Activated naive CD8-positive, alpha-beta T cell treated with anti-CD3 and anti-CD28 coated beads, Interleukin-2, amount 10 ng/mL, durations not matched to agents 7 days and 5 days (primary cell): ENCODE measurements around the gene LSS. TPM values are rescaled to one million over a fixed set of nuclear protein-coding genes. Genes with fewer than 3 reads are reported as not detected.

Source experiments
- ATAC-seq: fragments of 150-1000 bp; cut with Tn5 transposase; one replicate; pipeline ENCODE4 v1.10.0; 2021; ENCODE audit warnings: low read depth, moderate library complexity
- POLR2A ChIA-PET: fragments of 350-600 bp; sonication (Branson Sonifier 250); formaldehyde crosslinking; loops from one replicate; lab custom pipeline; 2021; ENCODE audit warnings: antibody characterized with exemption; lab: Charles Lee
- DNase-seq: peaks from one replicate; pipeline ENCODE4 v3.0.0; 2021
- H3K27ac Mint-ChIP-seq: one replicate; pipeline ENCODE4 v1.8.0; 2022; ENCODE audit warnings: mild to moderate bottlenecking, mixed read lengths
- H3K27me3 Mint-ChIP-seq: one replicate; pipeline ENCODE4 v1.8.0; 2022; ENCODE audit warnings: mild to moderate bottlenecking, moderate library complexity, mixed read lengths
- H3K36me3 Mint-ChIP-seq: one replicate; pipeline ENCODE4 v1.8.0; 2021; ENCODE audit warnings: mild to moderate bottlenecking, mixed read lengths
- H3K4me1 Mint-ChIP-seq: one replicate; pipeline ENCODE4 v1.8.0; 2021; ENCODE audit warnings: mixed read lengths
- H3K4me3 Mint-ChIP-seq: one replicate; pipeline ENCODE4 v1.8.0; 2022; ENCODE audit warnings: mild to moderate bottlenecking, moderate library complexity, mixed read lengths
- H3K9me3 Mint-ChIP-seq: one replicate; pipeline ENCODE4 v1.8.0; 2021; ENCODE audit warnings: mixed read lengths
- total RNA-seq, 2 experiments: library from RNA; stranded (reverse); gene quantifications; one replicate each; pipeline ENCODE4 v1.2.3, GENCODE V29; 2021

The LSS gene
- total RNA-seq, 2 experiments from 2014 or later, result 57.6 to 66.7 TPM

DNA sequence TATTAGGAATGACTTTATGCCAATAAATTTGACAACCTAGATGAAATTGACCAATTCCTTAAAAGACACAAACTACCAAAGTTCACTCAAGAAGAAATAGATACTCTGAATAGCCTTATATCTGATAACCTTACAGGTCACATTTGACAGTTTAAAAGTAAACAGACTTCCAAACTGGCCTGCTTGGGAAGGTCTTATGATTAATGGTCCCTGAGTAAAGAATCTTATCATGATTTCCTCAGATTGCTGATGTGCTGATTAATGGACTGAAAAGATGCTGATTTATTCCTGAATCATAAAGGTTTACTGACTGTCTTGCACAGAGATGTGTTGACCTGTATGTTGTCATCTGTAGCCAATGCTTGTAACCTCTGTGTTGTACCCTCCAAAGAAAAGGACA lies 63.5 kb downstream of the LSS start:
- POLR2A ChIA-PET, result no interaction called here
- no peak for ATAC-seq

DNA sequence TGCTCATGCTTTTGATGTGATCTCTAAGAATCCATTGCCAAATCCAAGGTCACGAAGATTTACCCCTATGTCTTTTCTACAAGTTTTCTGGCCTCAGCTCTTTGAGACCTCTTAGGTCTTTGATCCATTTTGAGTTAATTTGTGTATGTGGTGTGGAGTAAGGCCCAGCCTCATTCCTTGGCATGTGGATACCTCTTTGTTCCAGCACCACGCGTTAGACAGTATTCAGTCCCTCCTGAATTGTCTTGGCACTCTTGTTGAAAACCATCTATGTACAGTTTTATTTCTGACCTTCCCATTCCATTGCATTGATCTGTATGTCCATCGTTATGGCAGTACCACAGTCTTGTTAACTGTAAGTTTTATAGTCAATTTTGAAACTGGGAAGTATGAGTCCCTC lies 65.2 kb downstream of the LSS start:
- peak overlapping the region; percentile 21 for H3K27ac Mint-ChIP-seq
- no peaks in the 10 kb centered on the region for H3K9me3 Mint-ChIP-seq
- no peak for ATAC-seq
- no peaks in the 10 kb centered on the region for H3K4me1 Mint-ChIP-seq
- H3K4me3 Mint-ChIP-seq, result no peak overlapping the region
- POLR2A ChIA-PET, result no interaction called here
- H3K36me3 Mint-ChIP-seq, result no peaks in the 10 kb centered on the region
- DNase-seq, result no peak
- peaks cover 6% of the 10 kb centered on the region for H3K27me3 Mint-ChIP-seq

More for the DNA sequence above, 63.5 kb downstream of the LSS start:
- no peak overlapping the region for H3K4me3 Mint-ChIP-seq
- peaks cover 6% of the 10 kb centered on the region for H3K27me3 Mint-ChIP-seq
- no peaks in the 10 kb centered on the region for H3K36me3 Mint-ChIP-seq
- H3K4me1 Mint-ChIP-seq, result peaks cover 3% of the 10 kb centered on the region
- no peak overlapping the region for H3K27ac Mint-ChIP-seq
- DNase-seq, result no peak
- H3K9me3 Mint-ChIP-seq, result no peaks in the 10 kb centered on the region

DNA sequence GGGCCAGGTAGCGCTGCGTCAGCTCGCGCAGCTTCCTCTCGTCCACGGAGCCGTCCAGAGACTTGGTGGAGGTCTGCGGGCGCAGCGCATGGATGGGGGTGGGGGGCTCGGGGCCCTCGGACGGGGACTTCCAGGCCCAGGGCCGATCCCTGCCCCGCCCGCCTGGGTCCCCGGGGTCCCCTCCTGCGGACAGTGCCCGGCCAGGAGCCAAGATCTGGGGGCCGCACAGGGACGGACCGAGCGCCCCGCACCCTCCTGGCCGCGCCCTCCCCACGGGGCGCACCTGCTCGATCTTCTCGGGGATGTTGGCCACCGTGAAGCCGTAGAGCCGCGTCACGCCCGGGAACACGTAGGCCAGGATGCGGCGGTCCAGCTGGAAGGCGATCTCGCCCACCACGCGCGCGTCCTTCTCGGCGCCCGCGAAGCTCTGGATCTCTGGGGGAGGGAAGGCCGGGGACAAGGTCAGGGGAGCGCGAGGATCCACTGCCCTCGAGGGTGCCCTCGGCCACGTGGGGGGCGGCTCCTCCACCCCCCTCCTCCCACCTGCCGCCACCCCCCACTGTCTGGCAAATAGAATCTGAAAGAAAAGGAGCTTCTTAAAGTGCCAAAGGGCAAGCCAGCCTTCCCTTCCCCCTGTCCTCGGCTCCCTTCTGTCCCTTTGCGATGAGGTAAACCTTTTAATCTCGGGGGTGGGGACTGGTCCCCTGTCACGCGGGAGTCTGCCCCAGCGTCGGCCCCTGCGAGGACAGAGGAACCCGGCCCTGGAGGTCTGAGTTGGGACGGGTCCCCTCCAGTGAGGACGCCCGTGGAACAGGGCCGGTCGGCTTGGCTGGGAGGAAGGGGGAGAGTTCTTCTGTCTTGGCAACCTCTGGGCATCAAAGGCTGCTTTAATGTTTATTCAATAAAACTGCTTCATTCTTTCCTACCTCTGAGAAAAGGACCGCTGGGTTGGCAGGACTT lies 66.7 kb downstream of the LSS start:
- Mint-ChIP-seq H3K36me3 (no peaks in the 10 kb centered on the region), H3K27ac (no peak overlapping the region), H3K9me3 (no peaks in the 10 kb centered on the region), H3K27me3 (peaks cover 6% of the 10 kb centered on the region), H3K4me1 (no peaks in the 10 kb centered on the region), H3K4me3 (no peak overlapping the region)
- DNase-seq (peak; percentile 29), ATAC-seq (no peak)
- POLR2A ChIA-PET, result interaction anchor here (0.6 kb wide), 1 partner anchor 340 kb away, joined by 3 read pairs; no protein-coding TSS in a partner anchor

DNA sequence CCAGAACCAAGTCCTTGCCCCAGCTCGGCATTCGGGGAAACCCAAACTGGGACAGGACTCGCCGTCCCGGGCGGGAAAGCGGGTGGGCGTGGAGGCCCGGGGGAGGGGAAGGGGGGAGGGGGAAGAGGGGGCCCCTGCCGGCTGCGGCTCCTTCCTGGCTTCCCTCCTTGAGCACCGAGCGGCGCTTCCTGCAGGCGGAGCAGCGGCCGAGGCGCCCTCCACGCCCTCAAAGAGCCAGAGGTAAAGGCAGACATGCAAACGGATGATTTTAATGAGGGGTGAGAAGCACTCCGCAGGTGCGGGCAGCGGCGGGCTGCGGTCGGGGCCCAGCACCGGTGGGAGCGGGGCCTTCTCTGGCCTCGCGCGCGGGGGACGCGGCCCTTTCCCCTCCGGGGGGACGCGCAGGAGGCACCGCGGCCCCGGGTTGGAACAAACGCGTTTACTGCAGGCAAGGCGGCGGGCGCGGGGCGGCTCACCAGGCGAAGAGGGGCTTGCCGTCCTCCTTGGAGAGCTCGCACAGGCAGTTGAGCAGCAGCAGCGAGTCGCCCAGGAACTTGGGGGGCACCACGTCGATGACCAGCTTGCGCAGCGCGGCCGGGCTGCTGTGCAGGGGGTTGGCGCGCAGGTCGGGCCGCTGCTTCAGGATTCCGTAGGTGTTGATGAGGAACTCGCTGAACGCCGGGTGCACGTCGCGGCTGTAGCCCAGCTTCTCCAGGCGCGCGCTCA lies 67.5 kb downstream of the LSS start:
- ATAC-seq, result peak; percentile 47
- DNase-seq, result peak; percentile 51
- Mint-ChIP-seq H3K4me3 (peak overlapping the region; percentile 56), H3K36me3 (no peaks in the 10 kb centered on the region), H3K27me3 (peaks cover 6% of the 10 kb centered on the region), H3K27ac (no peak overlapping the region), H3K4me1 (no peaks in the 10 kb centered on the region), H3K9me3 (no peaks in the 10 kb centered on the region)
- POLR2A ChIA-PET, result no interaction called here

DNA sequence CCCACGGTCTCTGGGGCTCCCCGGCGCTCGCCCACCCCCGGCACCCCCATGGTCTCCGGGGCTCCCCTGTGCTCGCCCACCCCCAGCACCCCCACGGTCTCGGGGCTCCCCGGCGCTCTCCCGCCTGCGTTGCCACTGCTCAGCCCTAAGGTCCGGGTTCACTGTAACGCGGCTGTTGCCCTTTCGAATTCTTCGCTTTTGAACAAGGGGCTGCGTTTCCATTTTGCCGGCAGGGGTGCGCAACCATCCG lies 68.0 kb downstream of the LSS start:
- Mint-ChIP-seq H3K4me3 (no peak overlapping the region), H3K36me3 (no peaks in the 10 kb centered on the region), H3K27me3 (peaks cover 4% of the 10 kb centered on the region), H3K27ac (no peak overlapping the region), H3K9me3 (no peaks in the 10 kb centered on the region), H3K4me1 (no peaks in the 10 kb centered on the region)
- POLR2A ChIA-PET, result no interaction called here
- no peak for DNase-seq
- ATAC-seq, result no peak

DNA sequence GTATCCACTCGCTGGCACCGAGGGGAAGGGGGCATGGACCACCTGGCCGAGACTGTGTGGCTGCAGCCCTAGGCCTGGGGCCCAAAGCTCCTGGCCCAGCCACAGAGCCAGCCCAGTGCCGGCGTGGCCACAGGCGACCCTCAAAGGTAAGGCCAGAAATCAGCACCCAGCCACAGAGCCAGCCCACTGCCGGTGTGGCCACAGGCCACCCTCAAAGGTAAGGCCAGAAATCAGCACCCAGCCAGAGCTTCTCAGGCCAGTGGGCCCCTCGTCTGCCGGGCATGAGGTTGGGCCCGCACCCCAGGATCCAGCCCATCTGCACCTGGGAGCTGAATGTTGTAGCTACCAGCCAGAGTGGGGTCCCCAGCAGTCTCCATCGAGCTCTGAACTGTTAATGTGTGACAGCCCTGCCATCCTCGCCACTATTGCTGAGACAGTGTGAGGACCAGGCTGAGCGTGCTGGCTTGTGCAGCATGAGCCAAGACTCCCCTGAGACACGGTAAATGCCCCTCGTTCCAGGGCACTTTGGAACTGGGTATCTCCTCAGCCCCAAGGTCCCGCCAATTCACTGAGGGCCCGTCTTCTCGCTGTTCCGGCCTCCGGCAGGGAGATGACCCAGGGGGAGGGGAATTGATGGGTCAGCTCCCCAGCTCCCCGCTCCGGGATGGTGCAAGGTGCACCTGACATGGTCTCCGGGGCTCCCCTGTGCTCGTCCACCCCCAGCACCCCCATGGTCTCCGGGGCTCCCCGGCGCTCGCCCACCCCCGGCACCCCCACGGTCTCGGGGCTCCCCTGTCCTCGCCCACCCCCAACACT lies 68.5 kb downstream of the LSS start:
- H3K4me1 Mint-ChIP-seq, result no peaks in the 10 kb centered on the region
- H3K27ac Mint-ChIP-seq, result no peak overlapping the region
- no peaks in the 10 kb centered on the region for H3K9me3 Mint-ChIP-seq
- ATAC-seq, result no peak
- no peak overlapping the region for H3K4me3 Mint-ChIP-seq
- no peaks in the 10 kb centered on the region for H3K36me3 Mint-ChIP-seq
- POLR2A ChIA-PET, result no interaction called here
- peak; percentile 24 for DNase-seq
- H3K27me3 Mint-ChIP-seq, result peaks cover 4% of the 10 kb centered on the region

DNA sequence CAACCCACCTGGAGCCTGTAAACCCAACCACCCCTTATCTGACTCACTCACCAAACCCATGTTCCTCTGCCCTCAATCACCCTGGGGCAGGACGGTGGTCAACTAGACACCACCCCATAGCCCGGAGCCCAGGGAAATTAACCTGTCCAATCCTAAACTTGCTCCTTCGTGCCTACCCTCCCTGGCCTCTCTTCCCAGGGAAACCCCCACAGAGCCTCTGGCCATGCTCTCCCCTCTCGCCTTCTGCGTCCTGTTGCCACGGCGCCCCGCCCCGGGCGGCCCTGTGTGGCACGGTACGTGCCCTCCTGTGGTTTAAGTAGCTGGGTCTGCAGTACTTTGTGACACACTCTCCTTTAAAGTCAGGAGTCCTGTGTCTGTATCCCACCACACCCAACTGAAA lies 69.2 kb downstream of the LSS start:
- DNase-seq (peak; percentile 28), ATAC-seq (no peak)
- H3K36me3 Mint-ChIP-seq, result no peaks in the 10 kb centered on the region
- no peak overlapping the region for H3K4me3 Mint-ChIP-seq
- no peak overlapping the region for H3K27ac Mint-ChIP-seq
- POLR2A ChIA-PET, result no interaction called here
- no peaks in the 10 kb centered on the region for H3K9me3 Mint-ChIP-seq
- H3K4me1 Mint-ChIP-seq, result no peaks in the 10 kb centered on the region
- peaks cover 4% of the 10 kb centered on the region for H3K27me3 Mint-ChIP-seq

DNA sequence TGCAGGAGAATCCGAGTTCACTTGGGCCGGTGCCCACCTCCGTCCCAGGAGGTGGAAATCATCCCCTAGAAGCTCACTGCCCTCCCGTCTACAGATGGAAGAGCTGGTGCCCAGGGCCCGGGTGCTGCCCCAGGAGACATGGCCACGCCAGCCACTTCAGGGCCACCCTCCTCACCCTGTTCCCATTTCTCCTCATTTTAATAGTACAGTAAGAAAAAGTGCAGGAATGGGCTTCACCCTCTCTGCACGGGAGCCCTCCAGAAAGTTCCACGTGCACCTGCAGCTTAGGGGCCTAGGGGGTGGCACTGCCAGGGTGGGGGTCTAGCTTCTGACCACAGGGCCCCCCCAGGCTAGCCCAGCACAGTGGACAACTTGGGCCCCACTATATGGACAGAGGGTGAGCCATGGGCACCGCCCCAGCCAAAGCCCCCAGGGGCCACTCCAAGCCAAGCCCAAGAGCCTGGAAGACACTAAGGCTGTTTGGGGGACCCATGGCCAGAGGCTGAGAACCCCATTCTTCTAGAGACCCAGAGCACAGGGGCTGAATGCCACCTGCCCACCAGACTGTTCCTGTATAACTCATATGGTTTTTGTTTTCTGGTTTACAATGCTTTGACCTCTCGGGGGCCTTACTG lies 69.8 kb downstream of the LSS start:
- Mint-ChIP-seq H3K4me1 (no peaks in the 10 kb centered on the region), H3K9me3 (no peaks in the 10 kb centered on the region), H3K36me3 (no peaks in the 10 kb centered on the region), H3K27ac (no peak overlapping the region), H3K27me3 (peaks cover 2% of the 10 kb centered on the region), H3K4me3 (no peak overlapping the region)
- POLR2A ChIA-PET, result no interaction called here
- ATAC-seq (no peak), DNase-seq (no peak)

DNA sequence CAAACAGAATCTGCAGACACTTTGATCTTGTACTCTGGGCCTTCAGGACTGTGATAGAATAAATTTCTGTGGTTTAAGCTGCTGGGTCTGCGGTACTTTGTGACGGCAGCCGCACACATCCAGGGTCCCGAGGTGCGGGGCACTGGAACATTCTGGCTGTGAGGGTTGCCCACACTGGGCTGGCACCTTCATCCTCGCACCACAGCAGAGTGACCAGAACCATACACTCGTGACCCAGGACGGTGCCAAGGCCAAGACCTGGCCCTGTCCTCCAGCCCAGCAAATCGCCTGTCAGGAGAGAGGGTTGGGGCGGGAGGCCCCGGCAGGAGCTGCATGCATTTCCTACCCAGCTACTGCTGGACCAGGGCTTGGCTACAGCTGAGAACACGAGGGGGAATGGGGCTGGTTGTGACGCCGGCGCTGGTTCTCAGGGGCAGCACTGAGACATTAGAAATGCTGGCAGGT lies 70.6 kb downstream of the LSS start:
- DNase-seq (no peak), ATAC-seq (no peak)
- H3K36me3 Mint-ChIP-seq, result no peaks in the 10 kb centered on the region
- no peak overlapping the region for H3K4me3 Mint-ChIP-seq
- H3K9me3 Mint-ChIP-seq, result no peaks in the 10 kb centered on the region
- no peak overlapping the region for H3K27ac Mint-ChIP-seq
- POLR2A ChIA-PET, result no interaction called here
- H3K27me3 Mint-ChIP-seq, result peaks cover 2% of the 10 kb centered on the region
- H3K4me1 Mint-ChIP-seq, result no peaks in the 10 kb centered on the region

DNA sequence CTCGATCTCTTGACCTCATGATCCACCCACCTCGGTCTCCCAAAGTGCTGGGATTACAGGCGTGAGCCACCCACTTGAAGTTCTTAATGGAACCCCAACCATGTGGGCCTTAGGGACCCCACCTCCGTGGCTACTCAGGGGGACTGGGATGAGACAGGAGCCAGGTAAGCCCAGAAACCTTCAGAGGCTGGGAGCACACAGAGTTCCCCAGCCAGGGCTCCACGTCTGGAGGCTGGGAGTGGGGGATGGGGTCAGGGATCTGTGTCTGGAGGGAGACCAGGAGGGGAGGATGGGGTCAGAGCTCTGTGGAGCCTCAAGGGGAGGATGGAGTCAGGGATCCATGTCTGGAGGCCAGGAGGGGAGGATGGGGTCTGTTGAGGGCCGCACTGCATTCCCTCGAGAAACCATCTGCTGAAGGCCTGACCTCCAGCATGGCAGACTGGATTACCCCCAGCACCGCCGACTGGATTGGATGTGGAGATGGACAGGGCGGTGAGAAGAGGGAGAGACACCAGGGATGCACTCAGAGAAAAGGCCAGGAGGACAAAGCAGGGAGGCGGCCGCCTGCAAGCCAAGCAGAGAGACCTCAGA lies 71.1 kb downstream of the LSS start:
- H3K36me3 Mint-ChIP-seq, result no peaks in the 10 kb centered on the region
- DNase-seq (no peak), ATAC-seq (no peak)
- H3K9me3 Mint-ChIP-seq, result no peaks in the 10 kb centered on the region
- no peaks in the 10 kb centered on the region for H3K27me3 Mint-ChIP-seq
- H3K4me3 Mint-ChIP-seq, result no peak overlapping the region
- POLR2A ChIA-PET, result no interaction called here
- no peak overlapping the region for H3K27ac Mint-ChIP-seq
- no peaks in the 10 kb centered on the region for H3K4me1 Mint-ChIP-seq

DNA sequence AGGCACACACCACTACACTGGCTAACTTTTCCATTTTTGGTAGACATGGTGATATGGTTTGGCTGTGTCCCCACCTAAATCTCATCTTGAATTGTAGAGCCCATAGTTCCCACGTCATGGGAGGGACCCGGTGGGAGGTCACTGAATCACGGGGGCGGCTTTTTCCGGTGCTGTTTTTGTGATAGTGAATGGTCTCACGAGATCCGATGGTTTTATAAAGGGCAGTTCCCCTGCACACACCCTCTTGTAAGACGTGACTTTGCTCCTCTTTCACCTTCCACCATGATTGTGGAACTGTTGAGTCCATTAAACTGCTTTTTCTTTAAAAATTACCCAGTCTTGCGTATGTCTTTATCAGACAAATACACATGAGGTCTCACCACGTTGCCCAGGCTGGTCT lies 71.9 kb downstream of the LSS start:
- Mint-ChIP-seq H3K36me3 (no peaks in the 10 kb centered on the region), H3K27me3 (no peaks in the 10 kb centered on the region), H3K9me3 (no peaks in the 10 kb centered on the region), H3K27ac (no peak overlapping the region), H3K4me1 (no peaks in the 10 kb centered on the region), H3K4me3 (no peak overlapping the region)
- ATAC-seq (no peak), DNase-seq (no peak)
- POLR2A ChIA-PET, result no interaction called here

DNA sequence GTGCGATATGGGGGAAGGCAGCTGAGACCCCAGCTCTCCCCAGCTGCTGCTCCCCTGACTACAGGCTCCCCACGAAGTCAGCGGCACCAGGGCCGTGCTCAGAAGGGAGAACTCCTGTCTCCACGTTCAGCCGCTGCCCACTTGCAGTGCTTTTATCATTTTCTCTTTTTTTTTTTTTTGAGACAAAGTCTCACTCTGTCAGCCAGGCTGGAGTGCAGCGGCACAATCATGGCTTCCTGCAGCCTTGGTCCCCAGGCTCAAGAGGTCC lies 72.3 kb downstream of the LSS start:
- Mint-ChIP-seq H3K4me1 (no peaks in the 10 kb centered on the region), H3K27ac (no peak overlapping the region), H3K36me3 (no peaks in the 10 kb centered on the region), H3K9me3 (no peaks in the 10 kb centered on the region), H3K4me3 (no peak overlapping the region), H3K27me3 (no peaks in the 10 kb centered on the region)
- no peak for DNase-seq
- ATAC-seq, result no peak
- POLR2A ChIA-PET, result no interaction called here
